CD8-positive, alpha-beta memory T cell (primary cell): ENCODE results near the gene UTS2B. TPM values are rescaled to one million over a fixed set of nuclear protein-coding genes. Genes with fewer than 3 reads are reported as not detected.
A peak's percentile ranks its signal among the peaks of the same experiment; 100 is the strongest.

Experiments
- CTCF ChIA-PET: fragments of 350-600 bp; sonication (Branson Sonifier 250); formaldehyde crosslinking; loops from one replicate; lab custom pipeline; 2021; ENCODE audit warnings: antibody characterized with exemption; lab: Charles Lee
- POLR2A ChIA-PET: fragments of 350-600 bp; sonication (Branson Sonifier 250); formaldehyde crosslinking; loops from one replicate; lab custom pipeline; 2021; ENCODE audit warnings: antibody characterized with exemption; lab: Charles Lee
- DNase-seq, 5 donors: peaks; one replicate each; pipeline versions ENCODE4 v3.0.0 to v3.0.0-alpha.2; 2020 to 2022; ENCODE audit warnings: mixed read lengths in 1 of 5
- H3K27ac ChIP-seq: one replicate; pipeline ENCODE4 v1.7.0; 2013; ENCODE audit warnings: low read depth, mild to moderate bottlenecking, low read length, moderate library complexity
- H3K27me3 ChIP-seq: 2 replicates; pipeline ENCODE4 v1.7.0; 2013; ENCODE audit warnings: low read length, mild to moderate bottlenecking; ENCODE audit not compliant: insufficient read depth, poor library complexity, severe bottlenecking
- H3K36me3 ChIP-seq: 2 replicates; pipeline ENCODE4 v1.7.0; 2013; ENCODE audit warnings: mild to moderate bottlenecking, low read length, moderate library complexity; ENCODE audit not compliant: insufficient read depth
- H3K4me1 ChIP-seq: 2 replicates; pipeline ENCODE4 v1.7.0; 2013; ENCODE audit warnings: mild to moderate bottlenecking, low read length, moderate library complexity; ENCODE audit not compliant: insufficient read depth
- H3K4me3 ChIP-seq: 2 replicates; pipeline ENCODE4 v1.7.0; 2013; ENCODE audit warnings: mild to moderate bottlenecking, low read length
- H3K9me3 ChIP-seq: 2 replicates; pipeline ENCODE4 v1.7.0; 2013; ENCODE audit warnings: mild to moderate bottlenecking, low read length
- H3K27ac Mint-ChIP-seq, 8 donors: one replicate each; pipeline ENCODE4 v1.8.0; 2020 to 2021; ENCODE audit warnings: mixed read lengths in 8 of 8, mild to moderate bottlenecking in 6 of 8, inconsistent platforms in 3 of 8, moderate library complexity in 3 of 8
- H3K27me3 Mint-ChIP-seq, 2 donors: one replicate each; pipeline ENCODE4 v1.8.0; 2020 to 2021; ENCODE audit warnings: mixed read lengths in 2 of 2, mild to moderate bottlenecking in 1 of 2, moderate library complexity in 1 of 2
- H3K36me3 Mint-ChIP-seq, 3 donors: one replicate each; pipeline ENCODE4 v1.8.0; 2020 to 2021; ENCODE audit warnings: mixed read lengths in 3 of 3, inconsistent platforms in 1 of 3, mild to moderate bottlenecking in 1 of 3
- H3K4me1 Mint-ChIP-seq, 3 donors: one replicate each; pipeline ENCODE4 v1.8.0; 2020 to 2021; ENCODE audit warnings: mixed read lengths in 3 of 3, inconsistent platforms in 1 of 3, mild to moderate bottlenecking in 1 of 3
- H3K4me3 Mint-ChIP-seq, 7 donors: one replicate each; pipeline ENCODE4 v1.8.0; 2020 to 2021; ENCODE audit warnings: mixed read lengths in 7 of 7, mild to moderate bottlenecking in 6 of 7, moderate library complexity in 4 of 7, inconsistent platforms in 2 of 7
- H3K9me3 Mint-ChIP-seq, 5 donors: one replicate each; pipeline ENCODE4 v1.8.0; 2020 to 2022; ENCODE audit warnings: mixed read lengths in 5 of 5, mild to moderate bottlenecking in 3 of 5, moderate library complexity in 2 of 5, inconsistent platforms in 1 of 5
- polyA plus RNA-seq: library from polyadenylated mRNA; unstranded; fragments of 300-500 nt; fragmentation: Illumina TruSeq; gene quantifications from one replicate; pipeline ENCODE4 v1.2.3, GENCODE V29; 2021
- total RNA-seq, 2 experiments: library from RNA; stranded (reverse); gene quantifications; one replicate each; pipeline ENCODE4 v1.2.3, GENCODE V29; 2021

The UTS2B gene
- total and polyA plus RNA-seq, 3 experiments from 2014 or later, result not detected

DNA sequence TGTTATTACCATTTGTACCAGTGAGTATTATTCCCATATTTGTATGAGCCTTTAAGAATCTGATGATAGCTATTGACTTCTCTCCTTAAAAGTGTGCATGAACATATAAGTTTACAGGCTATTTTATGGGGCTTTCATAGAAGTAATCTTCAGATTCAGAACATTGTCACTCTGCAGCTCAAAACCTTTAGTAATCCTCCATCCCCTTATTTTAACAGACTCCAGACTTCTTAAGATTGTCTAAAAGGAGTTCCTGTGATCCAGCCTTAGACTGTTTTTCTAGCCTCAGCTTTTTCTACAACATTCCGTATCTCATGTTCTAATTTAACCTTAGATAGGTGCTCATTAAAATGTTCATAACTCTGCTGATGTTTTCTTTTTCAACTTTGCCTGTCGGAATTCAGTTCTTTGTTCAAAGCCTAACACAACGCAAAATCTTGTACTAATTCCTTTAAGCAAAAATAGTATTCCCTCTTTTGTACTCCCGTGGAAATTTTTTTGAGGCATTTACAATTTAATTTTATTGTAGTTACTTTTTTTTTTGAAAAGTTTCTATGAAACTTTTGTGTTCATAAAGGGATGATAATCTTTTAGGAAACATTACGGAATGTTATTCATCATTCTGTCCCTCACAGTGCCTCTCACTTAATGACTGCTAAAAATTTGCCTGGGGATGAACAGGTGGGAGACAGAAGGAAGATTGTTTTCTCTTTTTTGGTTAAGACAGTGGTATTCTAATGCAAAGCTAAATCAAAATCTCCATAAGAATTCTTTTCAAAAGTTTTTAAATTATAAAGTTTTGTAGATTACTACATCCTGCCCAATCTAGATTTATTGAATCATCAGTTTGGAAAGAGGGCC, 38.7 kb upstream of the UTS2B start:
- H3K4me3 Mint-ChIP-seq, result no peak overlapping the region
- no peaks in the 10 kb centered on the region for H3K36me3 Mint-ChIP-seq
- Histone ChIP-seq H3K9me3 (no peaks in the 10 kb centered on the region), H3K27me3 (no peaks in the 10 kb centered on the region), H3K4me3 (no peak overlapping the region), H3K27ac (no peak overlapping the region), H3K4me1 (no peaks in the 10 kb centered on the region), H3K36me3 (no peaks in the 10 kb centered on the region)
- DNase-seq, result no peak
- H3K4me1 Mint-ChIP-seq, result no peaks in the 10 kb centered on the region
- no peaks in the 10 kb centered on the region for H3K27me3 Mint-ChIP-seq
- ChIA-PET POLR2A (no interaction called here), CTCF (no interaction called here)
- no peak overlapping the region for H3K27ac Mint-ChIP-seq
- H3K9me3 Mint-ChIP-seq, result peaks cover 0 to 3% (median 0%) of the 10 kb centered on the region in 5 donors

DNA sequence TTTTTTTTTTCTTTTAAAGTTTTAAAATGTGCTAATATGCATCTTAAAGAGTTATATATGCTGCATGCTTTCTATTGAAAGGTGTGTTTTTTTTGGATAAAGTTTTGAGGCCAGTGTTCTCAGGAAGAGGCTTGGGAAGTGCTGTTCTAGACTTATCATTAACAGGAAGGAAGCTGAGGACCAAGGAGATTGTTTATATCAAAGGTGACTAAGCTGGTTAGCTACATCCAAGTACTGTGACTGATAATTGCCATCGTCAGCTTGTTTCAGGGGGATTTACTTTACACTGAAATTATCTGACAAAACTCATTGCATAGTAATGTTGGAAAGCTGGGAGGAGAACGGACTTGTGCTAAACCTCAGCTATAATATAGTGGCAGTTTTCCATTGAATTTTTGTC, 36.3 kb upstream of the UTS2B start:
- peaks cover 0 to 3% (median 0%) of the 10 kb centered on the region in 5 donors for H3K9me3 Mint-ChIP-seq
- peaks cover 0 to 1% (median 0%) of the 10 kb centered on the region in 3 donors for H3K36me3 Mint-ChIP-seq
- H3K4me1 ChIP-seq, result no peaks in the 10 kb centered on the region
- no peak overlapping the region for H3K27ac ChIP-seq
- no peaks in the 10 kb centered on the region for H3K36me3 ChIP-seq
- no peak overlapping the region for H3K4me3 ChIP-seq
- CTCF ChIA-PET, result no interaction called here
- H3K27me3 Mint-ChIP-seq, result no peaks in the 10 kb centered on the region
- no peak overlapping the region for H3K27ac Mint-ChIP-seq
- no peak overlapping the region for H3K4me3 Mint-ChIP-seq
- H3K9me3 ChIP-seq, result no peaks in the 10 kb centered on the region
- DNase-seq, result no peak
- H3K4me1 Mint-ChIP-seq, result no peaks in the 10 kb centered on the region
- POLR2A ChIA-PET, result no interaction called here
- H3K27me3 ChIP-seq, result no peaks in the 10 kb centered on the region

DNA sequence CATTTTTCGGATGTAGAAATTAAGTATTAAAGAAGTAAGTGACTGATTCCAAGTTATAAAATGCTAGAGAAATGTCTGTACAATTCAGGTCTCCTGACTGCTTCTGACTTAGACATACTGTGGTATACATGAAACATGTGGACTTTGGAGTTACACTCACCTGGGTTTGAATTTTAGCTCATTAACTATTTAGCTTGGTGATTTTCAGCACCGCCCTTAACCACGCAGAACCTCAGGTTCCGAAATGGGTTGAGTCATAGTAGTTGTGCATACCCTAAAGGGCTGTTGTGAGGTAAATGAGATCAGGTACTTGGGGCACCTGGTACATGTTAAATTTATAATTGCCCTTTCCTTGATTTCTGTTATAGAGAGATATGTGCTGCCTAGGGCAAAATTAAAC, 32.9 kb upstream of the UTS2B start:
- Histone ChIP-seq H3K36me3 (no peaks in the 10 kb centered on the region), H3K27ac (no peak overlapping the region), H3K4me1 (no peaks in the 10 kb centered on the region), H3K9me3 (no peaks in the 10 kb centered on the region), H3K4me3 (no peak overlapping the region), H3K27me3 (no peaks in the 10 kb centered on the region)
- Mint-ChIP-seq H3K9me3 (peaks cover 0 to 2% (median 0%) of the 10 kb centered on the region in 5 donors), H3K27ac (no peak overlapping the region), H3K27me3 (no peaks in the 10 kb centered on the region), H3K4me1 (peaks cover 0 to 4% (median 4%) of the 10 kb centered on the region in 3 donors), H3K36me3 (peaks cover 0 to 6% (median 3%) of the 10 kb centered on the region in 3 donors), H3K4me3 (no peak overlapping the region)
- no peak for DNase-seq
- ChIA-PET CTCF (no interaction called here), POLR2A (no interaction called here)

DNA sequence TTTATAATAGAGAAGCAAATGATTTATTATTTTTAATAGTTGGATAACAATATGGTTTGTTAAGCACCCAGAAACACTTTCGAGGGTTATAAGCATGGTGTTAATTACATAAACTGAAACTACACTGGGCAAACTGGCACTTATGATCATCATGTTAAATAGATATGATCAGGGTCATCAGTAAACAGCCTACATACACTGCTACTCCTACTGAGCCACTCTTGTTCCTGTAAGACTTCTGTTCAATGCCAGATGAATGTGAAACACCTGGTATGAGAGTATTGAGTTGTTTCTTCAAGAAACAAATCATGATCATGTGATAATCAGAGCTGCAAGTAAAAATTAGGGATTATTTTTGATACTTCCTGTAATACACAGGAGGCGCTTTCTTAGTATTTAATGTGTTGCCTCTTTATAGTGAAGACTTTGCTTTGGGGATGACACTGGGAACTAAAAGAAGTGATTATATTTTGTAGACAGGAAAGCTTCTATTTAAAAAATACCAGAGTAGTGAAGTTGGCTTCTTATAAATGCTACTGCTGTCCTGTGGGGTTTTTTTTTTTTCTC, 32.3 kb upstream of the UTS2B start:
- Mint-ChIP-seq H3K4me3 (no peak overlapping the region), H3K27me3 (no peaks in the 10 kb centered on the region), H3K36me3 (peaks cover 0 to 6% (median 3%) of the 10 kb centered on the region in 3 donors), H3K4me1 (peaks cover 0 to 5% (median 4%) of the 10 kb centered on the region in 3 donors), H3K27ac (no peak overlapping the region), H3K9me3 (peaks cover 0 to 2% (median 0%) of the 10 kb centered on the region in 5 donors)
- Histone ChIP-seq H3K4me1 (no peaks in the 10 kb centered on the region), H3K9me3 (no peaks in the 10 kb centered on the region), H3K27me3 (no peaks in the 10 kb centered on the region), H3K4me3 (no peak overlapping the region), H3K27ac (no peak overlapping the region), H3K36me3 (no peaks in the 10 kb centered on the region)
- POLR2A ChIA-PET, result no interaction called here
- no peak for DNase-seq
- CTCF ChIA-PET, result no interaction called here

DNA sequence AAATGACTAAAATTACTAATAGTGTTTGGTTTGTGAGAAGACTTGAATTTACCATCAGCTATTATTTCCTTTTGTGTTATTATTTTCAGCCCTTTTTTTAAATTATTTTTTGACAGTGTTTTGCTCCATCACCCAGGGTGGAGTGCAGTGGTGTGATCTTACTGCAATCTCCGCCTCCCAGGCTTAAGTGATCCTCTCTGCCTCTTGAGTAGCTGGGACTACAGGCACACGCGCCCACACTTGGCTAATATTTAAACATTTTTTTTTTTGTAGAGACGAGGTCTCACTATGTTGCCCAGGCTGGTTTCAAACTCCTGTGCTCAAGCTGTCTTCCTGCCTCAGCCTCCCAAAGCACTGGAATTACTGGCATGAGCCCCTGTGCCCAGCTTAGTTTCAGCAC, 31.7 kb upstream of the UTS2B start:
- Histone ChIP-seq H3K4me1 (no peaks in the 10 kb centered on the region), H3K36me3 (no peaks in the 10 kb centered on the region), H3K27ac (no peak overlapping the region), H3K27me3 (no peaks in the 10 kb centered on the region), H3K9me3 (no peaks in the 10 kb centered on the region), H3K4me3 (no peak overlapping the region)
- Mint-ChIP-seq H3K27me3 (no peaks in the 10 kb centered on the region), H3K27ac (peak overlapping the region in 1 of 8 donors; percentile 12), H3K9me3 (peaks cover 0 to 2% (median 0%) of the 10 kb centered on the region in 5 donors), H3K4me1 (peaks cover 0 to 5% (median 4%) of the 10 kb centered on the region in 3 donors), H3K36me3 (peaks cover 0 to 6% (median 3%) of the 10 kb centered on the region in 3 donors), H3K4me3 (no peak overlapping the region)
- CTCF ChIA-PET, result no interaction called here
- POLR2A ChIA-PET, result no interaction called here
- no peak for DNase-seq

DNA sequence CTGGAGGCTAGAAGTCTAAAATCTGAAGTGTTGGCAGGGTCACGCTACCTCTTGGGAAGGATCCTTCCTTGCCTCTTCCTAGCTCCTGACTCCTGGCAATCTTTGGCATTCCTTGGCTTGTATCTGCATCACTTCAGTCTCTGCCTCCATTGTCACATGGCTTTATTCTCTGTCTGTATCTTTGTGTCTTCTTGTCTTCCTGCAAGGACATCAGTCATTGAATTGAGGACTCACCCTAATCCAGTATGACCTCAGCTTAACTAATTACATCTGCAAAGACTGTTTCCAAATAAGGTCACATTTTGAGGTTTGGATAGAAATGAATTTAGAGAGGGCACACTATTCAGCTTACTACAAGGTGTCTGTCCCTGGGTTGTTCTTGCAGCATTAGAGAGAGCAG, 31.1 kb upstream of the UTS2B start:
- Histone ChIP-seq H3K27me3 (no peaks in the 10 kb centered on the region), H3K4me3 (no peak overlapping the region), H3K4me1 (no peaks in the 10 kb centered on the region), H3K27ac (no peak overlapping the region), H3K9me3 (no peaks in the 10 kb centered on the region), H3K36me3 (no peaks in the 10 kb centered on the region)
- ChIA-PET POLR2A (no interaction called here), CTCF (no interaction called here)
- no peaks in the 10 kb centered on the region for H3K27me3 Mint-ChIP-seq
- H3K4me3 Mint-ChIP-seq, result no peak overlapping the region
- peaks cover 0 to 5% (median 4%) of the 10 kb centered on the region in 3 donors for H3K4me1 Mint-ChIP-seq
- no peak overlapping the region for H3K27ac Mint-ChIP-seq
- no peak for DNase-seq
- peaks cover 0 to 6% (median 3%) of the 10 kb centered on the region in 3 donors for H3K36me3 Mint-ChIP-seq
- peaks cover 0 to 2% (median 0%) of the 10 kb centered on the region in 5 donors for H3K9me3 Mint-ChIP-seq

DNA sequence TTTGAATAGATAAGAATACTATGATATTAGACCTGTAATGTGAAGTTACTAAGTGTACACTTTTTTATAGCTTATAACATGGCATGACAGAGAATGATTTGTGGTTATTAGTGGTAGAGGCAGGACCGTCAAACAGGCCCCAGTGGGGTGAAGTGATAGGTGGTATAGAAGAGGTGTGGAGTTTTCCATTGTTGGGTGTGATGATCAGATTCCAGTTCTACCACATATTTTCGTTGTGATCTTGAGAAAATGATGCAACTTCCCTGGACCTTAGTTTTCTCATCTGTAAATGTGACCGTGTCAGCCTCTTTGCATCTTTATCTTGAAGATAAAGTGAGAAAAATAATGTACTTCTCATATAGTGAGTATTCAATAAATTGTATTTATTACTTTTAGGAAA, 30.3 kb upstream of the UTS2B start:
- H3K27ac Mint-ChIP-seq, result no peak overlapping the region

DNA sequence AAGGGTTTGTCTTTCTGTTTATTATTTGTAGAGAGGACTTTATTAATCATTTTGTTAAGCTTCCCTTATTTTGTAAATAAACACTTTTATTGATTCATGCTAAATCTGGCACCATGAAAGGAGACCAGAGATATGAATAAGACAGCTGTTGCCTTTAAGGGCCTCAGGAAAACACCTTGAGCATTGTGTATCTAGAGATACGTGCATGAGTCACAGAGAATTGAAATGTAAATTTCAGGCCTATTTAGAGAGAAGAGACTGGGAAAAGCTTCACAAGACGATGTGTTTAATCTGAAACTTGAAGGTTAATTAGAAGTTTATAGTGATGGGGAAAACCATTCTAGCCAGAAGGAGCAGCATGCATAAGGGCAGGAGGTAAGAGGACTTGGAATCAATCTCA, 28.6 kb upstream of the UTS2B start:
- H3K36me3 Mint-ChIP-seq, result peaks cover 0 to 6% (median 3%) of the 10 kb centered on the region in 3 donors
- H3K9me3 Mint-ChIP-seq, result peaks cover 0 to 2% (median 0%) of the 10 kb centered on the region in 5 donors
- H3K27ac Mint-ChIP-seq, result no peak overlapping the region
- CTCF ChIA-PET, result no interaction called here
- POLR2A ChIA-PET, result no interaction called here
- no peak overlapping the region for H3K4me3 ChIP-seq
- no peak overlapping the region for H3K27ac ChIP-seq
- H3K4me1 ChIP-seq, result no peaks in the 10 kb centered on the region
- no peaks in the 10 kb centered on the region for H3K27me3 Mint-ChIP-seq
- no peak overlapping the region for H3K4me3 Mint-ChIP-seq
- H3K36me3 ChIP-seq, result no peaks in the 10 kb centered on the region
- no peaks in the 10 kb centered on the region for H3K27me3 ChIP-seq
- no peak for DNase-seq
- no peaks in the 10 kb centered on the region for H3K9me3 ChIP-seq
- peaks cover 0 to 5% (median 4%) of the 10 kb centered on the region in 3 donors for H3K4me1 Mint-ChIP-seq

More for the DNA sequence above, 30.3 kb upstream of the UTS2B start:
- Mint-ChIP-seq H3K36me3 (peaks cover 0 to 6% (median 3%) of the 10 kb centered on the region in 3 donors), H3K9me3 (peaks cover 0 to 2% (median 0%) of the 10 kb centered on the region in 5 donors), H3K4me3 (no peak overlapping the region), H3K27me3 (no peaks in the 10 kb centered on the region), H3K4me1 (peaks cover 0 to 5% (median 4%) of the 10 kb centered on the region in 3 donors)
- Histone ChIP-seq H3K4me1 (no peaks in the 10 kb centered on the region), H3K27me3 (no peaks in the 10 kb centered on the region), H3K9me3 (no peaks in the 10 kb centered on the region), H3K27ac (no peak overlapping the region), H3K36me3 (no peaks in the 10 kb centered on the region), H3K4me3 (no peak overlapping the region)
- ChIA-PET CTCF (no interaction called here), POLR2A (no interaction called here)
- DNase-seq, result no peak
